ENCODE results near the gene CAMSAP1.

DNA sequence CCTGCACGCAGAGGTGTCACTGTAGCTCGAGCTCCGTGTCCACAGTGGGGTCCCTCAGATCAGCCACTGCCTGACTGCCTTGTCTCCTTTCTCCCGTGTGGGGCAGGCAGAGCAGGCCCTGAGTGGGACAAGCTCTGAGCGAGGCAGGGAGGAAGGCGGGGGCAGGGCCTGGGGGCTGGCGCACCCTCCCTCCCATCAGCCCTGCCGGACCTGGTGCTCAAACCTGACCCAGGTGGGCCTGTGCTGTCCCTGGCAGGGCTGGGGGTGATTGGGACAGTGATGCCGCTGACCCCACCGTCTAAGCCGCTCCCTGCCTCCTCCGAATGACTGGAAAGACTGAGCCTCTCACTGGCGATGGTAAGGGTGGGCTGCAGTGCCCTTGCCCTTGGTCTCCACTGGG is 144.4 kb downstream of the CAMSAP1 start:
- TF ChIP-seq, protein P1, sequence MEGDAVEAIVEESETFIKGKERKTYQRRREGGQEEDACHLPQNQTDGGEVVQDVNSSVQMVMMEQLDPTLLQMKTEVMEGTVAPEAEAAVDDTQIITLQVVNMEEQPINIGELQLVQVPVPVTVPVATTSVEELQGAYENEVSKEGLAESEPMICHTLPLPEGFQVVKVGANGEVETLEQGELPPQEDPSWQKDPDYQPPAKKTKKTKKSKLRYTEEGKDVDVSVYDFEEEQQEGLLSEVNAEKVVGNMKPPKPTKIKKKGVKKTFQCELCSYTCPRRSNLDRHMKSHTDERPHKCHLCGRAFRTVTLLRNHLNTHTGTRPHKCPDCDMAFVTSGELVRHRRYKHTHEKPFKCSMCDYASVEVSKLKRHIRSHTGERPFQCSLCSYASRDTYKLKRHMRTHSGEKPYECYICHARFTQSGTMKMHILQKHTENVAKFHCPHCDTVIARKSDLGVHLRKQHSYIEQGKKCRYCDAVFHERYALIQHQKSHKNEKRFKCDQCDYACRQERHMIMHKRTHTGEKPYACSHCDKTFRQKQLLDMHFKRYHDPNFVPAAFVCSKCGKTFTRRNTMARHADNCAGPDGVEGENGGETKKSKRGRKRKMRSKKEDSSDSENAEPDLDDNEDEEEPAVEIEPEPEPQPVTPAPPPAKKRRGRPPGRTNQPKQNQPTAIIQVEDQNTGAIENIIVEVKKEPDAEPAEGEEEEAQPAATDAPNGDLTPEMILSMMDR (conservative IDR thresholded peaks at IDR 0.05; ENCODE audit: low read depth, low read length): no peak
- TF ChIP-seq RAD21 (IDR thresholded peaks at IDR 0.05; ENCODE audit: low read length) (no peak), CEBPB (IDR thresholded peaks at IDR 0.05; ENCODE audit: low read depth, low read length) (no peak), RCOR1 (IDR thresholded peaks at IDR 0.05; ENCODE audit: insufficient replicate concordance, low read length) (no peak), FOS (IDR thresholded peaks at IDR 0.05; ENCODE audit: low read depth, low read length) (no peak), POLR2A (IDR thresholded peaks at IDR 0.05; ENCODE audit: low read depth, low read length) (no peak), MAFK (IDR thresholded peaks at IDR 0.05; ENCODE audit: low read depth, low read length) (no peak), RFX5 (IDR thresholded peaks at IDR 0.05; ENCODE audit: low read depth, low read length) (no peak), MXI1 (IDR thresholded peaks at IDR 0.05; ENCODE audit: borderline replicate concordance, low read depth, low read length) (no peak), SMC3 (IDR thresholded peaks at IDR 0.05; ENCODE audit: low read depth, low read length) (no peak), BHLHE40 (IDR thresholded peaks at IDR 0.05; ENCODE audit: low read depth, low read length) (no peak), CHD1 (IDR thresholded peaks at IDR 0.05; ENCODE audit: low read depth, low read length) (no peak), NFE2L2 (IDR thresholded peaks at IDR 0.05; ENCODE audit: low read depth, low read length) (no peak)
- TF ChIP-seq, protein P2, sequence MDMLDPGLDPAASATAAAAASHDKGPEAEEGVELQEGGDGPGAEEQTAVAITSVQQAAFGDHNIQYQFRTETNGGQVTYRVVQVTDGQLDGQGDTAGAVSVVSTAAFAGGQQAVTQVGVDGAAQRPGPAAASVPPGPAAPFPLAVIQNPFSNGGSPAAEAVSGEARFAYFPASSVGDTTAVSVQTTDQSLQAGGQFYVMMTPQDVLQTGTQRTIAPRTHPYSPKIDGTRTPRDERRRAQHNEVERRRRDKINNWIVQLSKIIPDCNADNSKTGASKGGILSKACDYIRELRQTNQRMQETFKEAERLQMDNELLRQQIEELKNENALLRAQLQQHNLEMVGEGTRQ (IDR thresholded peaks at IDR 0.05; ENCODE audit: low read depth, low read length): no peak

Measured in IMR-90 (cell line).